HepG2 (cell line): Measurements from ENCODE around the gene TTPAL. TPM values are rescaled to one million over a fixed set of nuclear protein-coding genes. Genes with fewer than 3 reads are reported as not detected.

Source experiments
- ARID2 ChIP-seq: sonication (generic); formaldehyde crosslinking; IDR thresholded peaks from 2 replicates; pipeline ENCODE4 v1.8.1; 2022; ENCODE audit warnings: mild to moderate bottlenecking, missing genetic modification reagents, borderline replicate concordance
- ATF7-NPFF ChIP-seq: sonication (generic); formaldehyde crosslinking; IDR thresholded peaks from 2 replicates; pipeline ENCODE4 v1.8.1; 2023; ENCODE audit warnings: mild to moderate bottlenecking, low read depth, missing genetic modification reagents, moderate library complexity
- ATRX ChIP-seq: sonication (generic); formaldehyde crosslinking; IDR thresholded peaks from 2 replicates; pipeline ENCODE4 v1.4.0; 2020; ENCODE audit warnings: missing genetic modification reagents, borderline replicate concordance
- HOXA7 ChIP-seq: sonication (generic); formaldehyde crosslinking; IDR thresholded peaks from 2 replicates; pipeline ENCODE4 v1.8.1; 2022; ENCODE audit warnings: mild to moderate bottlenecking, missing genetic modification reagents, moderate library complexity
- KDM2A ChIP-seq: sonication (generic); formaldehyde crosslinking; IDR thresholded peaks from 2 replicates; pipeline ENCODE4 v1.4.0; 2020; ENCODE audit warnings: low read depth, missing genetic modification reagents, borderline replicate concordance
- MAFK ChIP-seq, 2 experiments: IDR thresholded peaks in 1 of 2; conservative IDR thresholded peaks in 1 of 2; 2 replicates each; pipeline ENCODE4 v1.6.1; 2011; ENCODE audit warnings: improper control_type of control experiment in 2 of 2, low read length in 2 of 2
- PHF8 ChIP-seq: sonication (generic); formaldehyde crosslinking; IDR thresholded peaks from 2 replicates; pipeline ENCODE4 v1.5.0; 2020; ENCODE audit warnings: missing genetic modification reagents
- RBM22 ChIP-seq: fragments of 200-400 bp; formaldehyde crosslinking; optimal IDR thresholded peaks from 2 replicates; pipeline ENCODE3; 2017; ENCODE audit warnings: mild to moderate bottlenecking, low read length, moderate library complexity
- RELA ChIP-seq: sonication (generic); formaldehyde crosslinking; IDR thresholded peaks from 2 replicates; pipeline ENCODE4 v1.4.0; 2020; ENCODE audit warnings: missing genetic modification reagents
- SMARCC2 ChIP-seq: fragments of 450-650 bp; IDR thresholded peaks from 2 replicates; pipeline ENCODE4 v1.6.1; 2017; ENCODE audit warnings: antibody characterized with exemption, mild to moderate bottlenecking
- ZKSCAN5 ChIP-seq: sonication (generic); formaldehyde crosslinking; IDR thresholded peaks from 2 replicates; pipeline ENCODE4 v1.5.1; 2020; ENCODE audit warnings: mild to moderate bottlenecking, missing genetic modification reagents
- ZNF660 ChIP-seq: sonication (generic); formaldehyde crosslinking; IDR thresholded peaks from 2 replicates; pipeline ENCODE4 v1.5.1; 2020; ENCODE audit warnings: mild to moderate bottlenecking, low read depth, missing genetic modification reagents, borderline replicate concordance
- ZNF83 ChIP-seq: sonication (generic); formaldehyde crosslinking; IDR thresholded peaks from 2 replicates; pipeline ENCODE4 v1.4.0; 2020; ENCODE audit warnings: missing genetic modification reagents, mild to moderate bottlenecking, borderline replicate concordance
- ZNF879 ChIP-seq: sonication (generic); formaldehyde crosslinking; IDR thresholded peaks from 2 replicates; pipeline ENCODE4 v1.8.1; 2023; ENCODE audit warnings: missing genetic modification reagents
- polyA plus RNA-seq, 8 experiments: library from polyadenylated mRNA; depleted of rRNA in 3 of 8; stranded (reverse) in 7 of 8; unstranded in 1 of 8; fragments of >200 nt; fragmentation: Illumina TruSeq in 4 of 8; extraction: Trizol in 4 of 8; gene quantifications; 2 replicates each; pipeline versions ENCODE4 v1.2.1 to v1.2.3, GENCODE V29; 2011 to 2016; ENCODE audit warnings: low read depth in 4 of 8, missing spikeins in 1 of 8, mixed read lengths in 1 of 8; ENCODE audit not compliant: insufficient read depth in 1 of 8
- total RNA-seq, 5 experiments: library from RNA; depleted of rRNA; stranded (reverse); fragments of >200 nt; fragmentation: Illumina TruSeq; extraction: Trizol; gene quantifications; 2 replicates each; pipeline ENCODE4 v1.2.3, GENCODE V29; 2016; ENCODE audit warnings: low read depth in 1 of 5
- TF ChIP-seq, protein P1 (sequence below): sonication (generic); formaldehyde crosslinking; IDR thresholded peaks from 2 replicates; pipeline ENCODE4 v1.4.0; 2020; ENCODE audit warnings: mild to moderate bottlenecking, missing genetic modification reagents, borderline replicate concordance
- TF ChIP-seq, protein P2 (sequence below): sonication (generic); formaldehyde crosslinking; IDR thresholded peaks from 2 replicates; pipeline ENCODE4 v1.4.0; 2020; ENCODE audit warnings: missing genetic modification reagents, mild to moderate bottlenecking, borderline replicate concordance
- TF ChIP-seq, protein P3 (sequence below): IDR thresholded peaks from 2 replicates; pipeline ENCODE4 v1.6.1; 2016; ENCODE audit warnings: missing genetic modification reagents, missing compliant biosample characterization
- TF ChIP-seq, protein P4 (sequence below): sonication (generic); formaldehyde crosslinking; IDR thresholded peaks from 2 replicates; pipeline ENCODE4 v1.5.0; 2020; ENCODE audit warnings: mild to moderate bottlenecking, missing genetic modification reagents, borderline replicate concordance

The TTPAL gene
- total and polyA plus RNA-seq, 2 of the 13 experiments (the other 11 are each of a cell fraction or from before 2014, with no cell fraction given) = 4.3 to 18.8 TPM

DNA sequence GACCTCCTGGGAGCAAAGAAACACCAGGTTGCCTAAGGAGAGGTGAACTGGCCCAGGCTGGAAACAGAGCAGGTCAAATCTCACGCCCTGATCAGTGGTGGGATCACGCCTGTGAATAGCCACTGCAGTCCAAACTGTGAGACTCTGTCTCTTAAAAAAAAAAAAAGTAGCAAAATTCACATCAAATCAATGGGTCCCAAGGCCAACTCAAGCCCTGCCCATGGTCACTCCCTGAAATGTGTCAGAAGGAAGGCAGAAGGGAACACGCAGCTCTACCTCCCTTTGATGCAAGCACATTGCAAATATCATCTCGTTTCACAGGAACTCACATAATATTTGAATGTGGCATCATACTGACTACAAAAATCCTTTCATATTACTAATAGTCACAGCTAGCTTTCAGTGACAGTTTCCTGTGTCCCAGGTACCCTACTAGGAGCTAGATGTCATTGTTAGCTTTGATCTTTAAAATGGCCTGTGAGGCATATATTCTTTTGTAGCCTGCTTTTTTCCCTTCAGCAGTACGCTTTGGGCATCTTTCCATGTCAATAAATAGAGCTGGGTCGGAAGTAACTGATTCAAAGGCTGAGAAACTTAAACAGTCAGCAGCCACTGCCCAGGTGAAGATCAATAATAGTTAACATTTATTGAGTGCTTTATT lies 14.4 kb upstream of the TTPAL start (continued):
- TF ChIP-seq KDM2A (CRISPR knock-in tag) = no peak
- no peak for TF ChIP-seq ZNF83 (CRISPR knock-in tag)
- TF ChIP-seq, protein P1, sequence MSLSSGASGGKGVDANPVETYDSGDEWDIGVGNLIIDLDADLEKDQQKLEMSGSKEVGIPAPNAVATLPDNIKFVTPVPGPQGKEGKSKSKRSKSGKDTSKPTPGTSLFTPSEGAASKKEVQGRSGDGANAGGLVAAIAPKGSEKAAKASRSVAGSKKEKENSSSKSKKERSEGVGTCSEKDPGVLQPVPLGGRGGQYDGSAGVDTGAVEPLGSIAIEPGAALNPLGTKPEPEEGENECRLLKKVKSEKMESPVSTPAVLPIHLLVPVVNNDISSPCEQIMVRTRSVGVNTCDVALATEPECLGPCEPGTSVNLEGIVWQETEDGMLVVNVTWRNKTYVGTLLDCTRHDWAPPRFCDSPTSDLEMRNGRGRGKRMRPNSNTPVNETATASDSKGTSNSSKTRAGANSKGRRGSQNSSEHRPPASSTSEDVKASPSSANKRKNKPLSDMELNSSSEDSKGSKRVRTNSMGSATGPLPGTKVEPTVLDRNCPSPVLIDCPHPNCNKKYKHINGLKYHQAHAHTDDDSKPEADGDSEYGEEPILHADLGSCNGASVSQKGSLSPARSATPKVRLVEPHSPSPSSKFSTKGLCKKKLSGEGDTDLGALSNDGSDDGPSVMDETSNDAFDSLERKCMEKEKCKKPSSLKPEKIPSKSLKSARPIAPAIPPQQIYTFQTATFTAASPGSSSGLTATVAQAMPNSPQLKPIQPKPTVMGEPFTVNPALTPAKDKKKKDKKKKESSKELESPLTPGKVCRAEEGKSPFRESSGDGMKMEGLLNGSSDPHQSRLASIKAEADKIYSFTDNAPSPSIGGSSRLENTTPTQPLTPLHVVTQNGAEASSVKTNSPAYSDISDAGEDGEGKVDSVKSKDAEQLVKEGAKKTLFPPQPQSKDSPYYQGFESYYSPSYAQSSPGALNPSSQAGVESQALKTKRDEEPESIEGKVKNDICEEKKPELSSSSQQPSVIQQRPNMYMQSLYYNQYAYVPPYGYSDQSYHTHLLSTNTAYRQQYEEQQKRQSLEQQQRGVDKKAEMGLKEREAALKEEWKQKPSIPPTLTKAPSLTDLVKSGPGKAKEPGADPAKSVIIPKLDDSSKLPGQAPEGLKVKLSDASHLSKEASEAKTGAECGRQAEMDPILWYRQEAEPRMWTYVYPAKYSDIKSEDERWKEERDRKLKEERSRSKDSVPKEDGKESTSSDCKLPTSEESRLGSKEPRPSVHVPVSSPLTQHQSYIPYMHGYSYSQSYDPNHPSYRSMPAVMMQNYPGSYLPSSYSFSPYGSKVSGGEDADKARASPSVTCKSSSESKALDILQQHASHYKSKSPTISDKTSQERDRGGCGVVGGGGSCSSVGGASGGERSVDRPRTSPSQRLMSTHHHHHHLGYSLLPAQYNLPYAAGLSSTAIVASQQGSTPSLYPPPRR = no peak; the same call in 1 of the 2 replicates
- TF ChIP-seq ARID2 (CRISPR knock-in tag) = no peak
- no peak for TF ChIP-seq HOXA7 (CRISPR knock-in tag)
- no peak for TF ChIP-seq ATF7-NPFF (CRISPR knock-in tag)
- TF ChIP-seq RELA (CRISPR knock-in tag) = no peak
- TF ChIP-seq, protein P2, sequence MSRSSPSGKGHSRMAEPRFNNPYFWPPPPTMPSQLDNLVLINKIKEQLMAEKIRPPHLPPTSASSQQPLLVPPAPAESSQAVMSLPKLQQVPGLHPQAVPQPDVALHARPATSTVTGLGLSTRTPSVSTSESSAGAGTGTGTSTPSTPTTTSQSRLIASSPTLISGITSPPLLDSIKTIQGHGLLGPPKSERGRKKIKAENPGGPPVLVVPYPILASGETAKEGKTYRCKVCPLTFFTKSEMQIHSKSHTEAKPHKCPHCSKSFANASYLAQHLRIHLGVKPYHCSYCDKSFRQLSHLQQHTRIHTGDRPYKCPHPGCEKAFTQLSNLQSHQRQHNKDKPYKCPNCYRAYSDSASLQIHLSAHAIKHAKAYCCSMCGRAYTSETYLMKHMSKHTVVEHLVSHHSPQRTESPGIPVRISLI (CRISPR knock-in tag) = peak; percentile 89
- no peak for TF ChIP-seq RBM22
- TF ChIP-seq ZNF879 (CRISPR knock-in tag) = no peak
- no peak for TF ChIP-seq ATRX
- TF ChIP-seq MAFK (conservative IDR thresholded peaks at IDR 0.05 in 1 of 2, IDR thresholded peaks at IDR 0.05 in 1 of 2; ENCODE audit: low read length in 2 of 2) = no peak
- no peak for TF ChIP-seq SMARCC2
- TF ChIP-seq, protein P3, sequence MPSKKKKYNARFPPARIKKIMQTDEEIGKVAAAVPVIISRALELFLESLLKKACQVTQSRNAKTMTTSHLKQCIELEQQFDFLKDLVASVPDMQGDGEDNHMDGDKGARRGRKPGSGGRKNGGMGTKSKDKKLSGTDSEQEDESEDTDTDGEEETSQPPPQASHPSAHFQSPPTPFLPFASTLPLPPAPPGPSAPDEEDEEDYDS (CRISPR knock-in tag) = no peak
- no peak for TF ChIP-seq ZNF660 (CRISPR knock-in tag)
- TF ChIP-seq ZKSCAN5 (CRISPR knock-in tag) = no peak
- TF ChIP-seq, protein P4, sequence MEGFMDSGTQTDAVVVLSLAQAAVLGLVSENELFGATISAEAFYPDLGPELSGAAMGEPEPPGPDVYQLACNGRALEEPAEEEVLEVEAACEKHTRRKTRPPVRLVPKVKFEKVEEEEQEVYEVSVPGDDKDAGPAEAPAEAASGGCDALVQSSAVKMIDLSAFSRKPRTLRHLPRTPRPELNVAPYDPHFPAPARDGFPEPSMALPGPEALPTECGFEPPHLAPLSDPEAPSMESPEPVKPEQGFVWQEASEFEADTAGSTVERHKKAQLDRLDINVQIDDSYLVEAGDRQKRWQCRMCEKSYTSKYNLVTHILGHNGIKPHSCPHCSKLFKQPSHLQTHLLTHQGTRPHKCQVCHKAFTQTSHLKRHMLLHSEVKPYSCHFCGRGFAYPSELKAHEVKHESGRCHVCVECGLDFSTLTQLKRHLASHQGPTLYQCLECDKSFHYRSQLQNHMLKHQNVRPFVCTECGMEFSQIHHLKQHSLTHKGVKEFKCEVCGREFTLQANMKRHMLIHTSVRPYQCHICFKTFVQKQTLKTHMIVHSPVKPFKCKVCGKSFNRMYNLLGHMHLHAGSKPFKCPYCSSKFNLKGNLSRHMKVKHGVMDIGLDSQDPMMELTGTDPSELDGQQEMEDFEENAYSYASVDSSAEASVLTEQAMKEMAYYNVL = peak; percentile 10; the same call in 1 of the 2 replicates
- TF ChIP-seq PHF8 = no peak; the same call in 1 of the 2 replicates
